HepG2 (cell line): Measurements from ENCODE around the gene SLC1A4. TPM values are rescaled to one million over a fixed set of nuclear protein-coding genes. Genes with fewer than 3 reads are reported as not detected.
A peak's percentile ranks its signal among the peaks of the same experiment; 100 is the strongest.

Experiments used
- ATAC-seq: fragments of 200-7000 bp; cut with Tn5 transposase; 3 replicates; pipeline ENCODE4 v1.9.1; 2020; ENCODE audit warnings: mild to moderate bottlenecking, moderate library complexity
- BruUV-seq: library from RNA; stranded (reverse); fragments of 400-500 nt; replicated peaks from 2 replicates; lab custom pipeline; 2021; lab: Mats Ljungman, UMichigan
- CTCF ChIA-PET: fragments of 300-600 bp; formaldehyde crosslinking; extraction: SDS; loops from one replicate; lab custom pipeline; 2021; ENCODE audit warnings: low total read pairs, inconsistent platforms, low intra/inter-chr PET ratio; lab: Yijun Ruan, JAX
- POLR2A ChIA-PET: fragments of 350-600 bp; sonication (Branson Sonifier 250); formaldehyde crosslinking; loops from one replicate; lab custom pipeline; 2020; ENCODE audit warnings: antibody characterized with exemption, inconsistent platforms; lab: Yijun Ruan, JAX
- DNase-seq: peaks from one replicate; pipeline ENCODE4 v3.0.0-alpha.2; 2015; ENCODE audit warnings: low spot score
- FAIRE-seq: peaks from 3 replicates; lab custom pipeline; 2011; peaks lifted over from hg19 to GRCh38; lab: Jason Lieb, UNC
- H2AFZ ChIP-seq: one replicate; pipeline ENCODE4 v1.6.1; 2011; ENCODE audit warnings: low read length, inconsistent platforms
- H3K27ac ChIP-seq: fragments of 300-600 bp; 3 replicates; pipeline ENCODE4 v1.8.0; 2011; ENCODE audit warnings: mixed run types, mild to moderate bottlenecking, mixed read lengths, low read length, inconsistent platforms; ENCODE audit not compliant: insufficient read depth; ENCODE audit errors: extremely low read length
- H3K27me3 ChIP-seq, 2 experiments: fragments of 200-600 bp in 1 of 2; 2 replicates in 1 of 2; 3 replicates in 1 of 2; pipeline versions ENCODE4 v1.6.0 to v1.8.0; 2011; ENCODE audit warnings: low read length in 2 of 2, mild to moderate bottlenecking in 2 of 2, moderate library complexity in 2 of 2, inconsistent platforms in 1 of 2; ENCODE audit not compliant: insufficient read depth in 2 of 2, control insufficient read depth in 1 of 2
- H3K36me3 ChIP-seq, 2 experiments: fragments of 200-600 bp in 1 of 2; replicated peaks in 1 of 2; 2 replicates in 1 of 2; 3 replicates in 1 of 2; pipeline versions ENCODE4 v1.5.1 to v1.8.0; 2011; ENCODE audit warnings: low read length in 2 of 2, inconsistent platforms in 1 of 2; ENCODE audit not compliant: insufficient read depth in 2 of 2, control insufficient read depth in 1 of 2
- H3K4me1 ChIP-seq: 2 replicates; pipeline ENCODE4 v1.5.1; 2012; ENCODE audit warnings: low read length, inconsistent platforms; ENCODE audit not compliant: insufficient read depth
- H3K4me2 ChIP-seq: 2 replicates; pipeline ENCODE4 v1.6.0; 2011; ENCODE audit warnings: low read depth, low read length, inconsistent platforms
- H3K4me3 ChIP-seq, 3 experiments: fragments of 200-600 bp in 1 of 3; sonication (generic), shearing (Covaris generic) in 1 of 3; replicated peaks in 1 of 3; 2 replicates each; pipeline ENCODE4 v1.5.1; 2011 to 2016; ENCODE audit warnings: low read length in 3 of 3, inconsistent platforms in 2 of 3, low read depth in 2 of 3, mild to moderate bottlenecking in 2 of 3, control low read depth in 1 of 3, mixed read lengths in 1 of 3; ENCODE audit not compliant: insufficient read depth in 1 of 3
- H3K79me2 ChIP-seq: one replicate; pipeline ENCODE4 v1.6.1; 2011; ENCODE audit warnings: low read length, inconsistent platforms; ENCODE audit not compliant: insufficient read depth
- H3K9ac ChIP-seq: 2 replicates; pipeline ENCODE4 v1.6.0; 2011; ENCODE audit warnings: mild to moderate bottlenecking, low read depth, low read length, inconsistent platforms; ENCODE audit not compliant: insufficient read depth
- H3K9me3 ChIP-seq: 2 replicates; pipeline ENCODE4 v1.5.1; 2012; ENCODE audit warnings: mild to moderate bottlenecking, low read length
- H4K20me1 ChIP-seq: 2 replicates; pipeline ENCODE4 v1.6.0; 2011; ENCODE audit warnings: inconsistent platforms, mild to moderate bottlenecking, low read length, moderate library complexity; ENCODE audit not compliant: insufficient read depth
- HDAC6 ChIP-seq: fragments of 200-600 bp; sonication (generic); IDR thresholded peaks from 2 replicates; pipeline ENCODE4 v1.7.0; 2017; ENCODE audit warnings: mild to moderate bottlenecking, antibody characterized with exemption, low read length, low read depth
- IKZF1 ChIP-seq: fragments of 450-650 bp; IDR thresholded peaks from 2 replicates; pipeline ENCODE4 v1.7.1; 2016
- MAFF ChIP-seq: IDR thresholded peaks from 2 replicates; pipeline ENCODE4 v1.6.1; 2011; ENCODE audit warnings: low read depth, low read length, improper control_type of control experiment
- MEIS2 ChIP-seq: sonication (generic); formaldehyde crosslinking; IDR thresholded peaks from 2 replicates; pipeline ENCODE4 v1.9.0; 2021; ENCODE audit warnings: mild to moderate bottlenecking, missing genetic modification reagents
- MIER2 ChIP-seq: IDR thresholded peaks from 2 replicates; pipeline ENCODE4 v1.6.1; 2016; ENCODE audit warnings: missing biosample characterization, missing genetic modification reagents
- NR0B2 ChIP-seq: sonication (generic); formaldehyde crosslinking; IDR thresholded peaks from 2 replicates; pipeline ENCODE4 v1.4.0; 2020; ENCODE audit warnings: mild to moderate bottlenecking, missing genetic modification reagents
- REL ChIP-seq: sonication (generic); formaldehyde crosslinking; conservative IDR thresholded peaks from 2 replicates; pipeline ENCODE4 v1.8.0; 2022; ENCODE audit warnings: mild to moderate bottlenecking, missing genetic modification reagents, moderate library complexity
- SPEN ChIP-seq: sonication (generic); formaldehyde crosslinking; IDR thresholded peaks from 2 replicates; pipeline ENCODE4 v1.5.1; 2020; ENCODE audit warnings: low read depth, mild to moderate bottlenecking, missing genetic modification reagents
- STAT6 ChIP-seq: sonication (generic); formaldehyde crosslinking; IDR thresholded peaks from 2 replicates; pipeline ENCODE4 v1.4.0; 2020; ENCODE audit warnings: missing genetic modification reagents, mild to moderate bottlenecking, borderline replicate concordance
- TIGD3 ChIP-seq: sonication (generic); formaldehyde crosslinking; IDR thresholded peaks from 2 replicates; pipeline ENCODE4 v1.5.1; 2020; ENCODE audit warnings: mild to moderate bottlenecking, missing genetic modification reagents, borderline replicate concordance
- ZNF224 ChIP-seq: sonication (generic); formaldehyde crosslinking; IDR thresholded peaks from 2 replicates; pipeline ENCODE4 v1.5.0; 2020; ENCODE audit warnings: mild to moderate bottlenecking, missing genetic modification reagents
- ZNF446 ChIP-seq: sonication (generic); formaldehyde crosslinking; IDR thresholded peaks from 2 replicates; pipeline ENCODE4 v1.5.0; 2020; ENCODE audit warnings: mild to moderate bottlenecking, missing genetic modification reagents
- ZNF558 ChIP-seq: sonication (generic); formaldehyde crosslinking; IDR thresholded peaks from 2 replicates; pipeline ENCODE4 v1.9.0; 2022; ENCODE audit warnings: mild to moderate bottlenecking, missing genetic modification reagents, borderline replicate concordance
- ZNF598 ChIP-seq: sonication (generic); formaldehyde crosslinking; IDR thresholded peaks from 2 replicates; pipeline ENCODE4 v1.5.1; 2020; ENCODE audit warnings: mild to moderate bottlenecking, missing genetic modification reagents, borderline replicate concordance
- ZNF672 ChIP-seq: sonication (generic); formaldehyde crosslinking; IDR thresholded peaks from 2 replicates; pipeline ENCODE4 v1.8.1; 2022; ENCODE audit warnings: missing genetic modification reagents
- ZNF792 ChIP-seq: IDR thresholded peaks from 2 replicates; pipeline ENCODE4 v1.6.1; 2016
- ZSCAN30 ChIP-seq: sonication (generic); formaldehyde crosslinking; IDR thresholded peaks from 2 replicates; pipeline ENCODE4 v1.5.0; 2020; ENCODE audit warnings: mild to moderate bottlenecking, missing genetic modification reagents
- WGBS: methylation state at CpG from one replicate; pipeline ENCODE4 v1.1.6; 2017; ENCODE audit warnings: low lambda C conversion rate; 5-methylcytosine and 5-hydroxymethylcytosine counted together
- in situ Hi-C: cut with HindIII; loops from 2 replicates; pipeline ENCODE4 v1.10.0; 2017; ENCODE audit warnings: low pct_unique_long_range_greater_than_20kb; ENCODE audit not compliant: extremely low pct_ligation_motif_present
- intact Hi-C: fragments of 100-400 bp; cut with micrococcal nuclease; formaldehyde crosslinking; loops from one replicate; pipeline ENCODE4 v1.10.0; 2022; ENCODE audit not compliant: unreplicated experiment
- polyA plus RNA-seq, 8 experiments: library from polyadenylated mRNA; depleted of rRNA in 3 of 8; stranded (reverse) in 7 of 8; unstranded in 1 of 8; fragments of >200 nt; fragmentation: Illumina TruSeq in 4 of 8; extraction: Trizol in 4 of 8; gene quantifications; 2 replicates each; pipeline versions ENCODE4 v1.2.1 to v1.2.3, GENCODE V29; 2011 to 2016; ENCODE audit warnings: low read depth in 4 of 8, missing spikeins in 1 of 8, mixed read lengths in 1 of 8; ENCODE audit not compliant: insufficient read depth in 1 of 8
- total RNA-seq, 5 experiments: library from RNA; depleted of rRNA; stranded (reverse); fragments of >200 nt; fragmentation: Illumina TruSeq; extraction: Trizol; gene quantifications; 2 replicates each; pipeline ENCODE4 v1.2.3, GENCODE V29; 2016; ENCODE audit warnings: low read depth in 1 of 5
- TF ChIP-seq, protein P1 (sequence below): sonication (generic); formaldehyde crosslinking; IDR thresholded peaks from 2 replicates; pipeline ENCODE4 v1.8.1; 2023; ENCODE audit warnings: mild to moderate bottlenecking, missing genetic modification reagents, borderline replicate concordance

The SLC1A4 gene
- total and polyA plus RNA-seq, 2 of the 13 experiments (the other 11 are each of a cell fraction or from before 2014, with no cell fraction given), result 21.0 to 39.6 TPM

DNA sequence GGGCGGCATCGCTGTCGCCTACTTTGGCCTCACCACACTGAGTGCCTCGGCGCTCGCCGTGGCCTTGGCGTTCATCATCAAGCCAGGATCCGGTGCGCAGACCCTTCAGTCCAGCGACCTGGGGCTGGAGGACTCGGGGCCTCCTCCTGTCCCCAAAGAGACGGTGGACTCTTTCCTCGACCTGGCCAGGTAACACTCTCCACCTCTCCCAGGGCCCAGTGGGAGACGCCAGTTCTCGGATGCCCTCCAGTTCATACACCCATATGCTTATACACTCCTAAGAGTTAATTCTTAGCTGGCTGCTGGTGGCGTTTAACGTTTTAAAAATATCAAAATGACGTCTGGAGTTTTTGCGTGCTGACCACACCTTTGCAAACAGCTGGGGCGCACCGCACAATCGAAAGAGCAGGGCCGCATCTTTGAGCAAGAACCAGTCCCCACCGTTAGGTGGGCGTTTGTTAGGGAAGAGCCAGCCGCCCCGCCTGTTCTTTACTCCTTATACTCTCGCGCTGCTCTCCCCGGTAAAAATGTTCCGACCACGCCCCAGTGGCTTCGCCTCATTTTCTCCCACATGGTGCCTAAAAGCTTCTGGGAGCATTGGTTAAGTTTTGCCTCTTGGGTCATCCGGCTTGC lies 899 bp downstream of the SLC1A4 start:
- Histone ChIP-seq H3K9me3 (no peaks in the 10 kb centered on the region), H3K27me3 (no peaks in the 10 kb centered on the region; a peak in 1 of 5 replicates), H3K79me2 (peaks cover 52% of the 10 kb centered on the region), H2AFZ (no peak overlapping the region), H3K4me1 (peaks cover 69% of the 10 kb centered on the region), H3K27ac (peak overlapping the region; percentile 8), H3K36me3 (peaks cover 4 to 14% of the 10 kb centered on the region in 2 experiments; a peak in 3 of 5 replicates), H4K20me1 (0 out of 2 replicates have a peak, but pooled peaks cover 1% of the 10 kb centered on the region), H3K9ac (peak overlapping the region; percentile 77), H3K4me2 (peak overlapping the region; percentile 99), H3K4me3 (peak overlapping the region; percentile 77 to 92 (median 83))
- DNase-seq, result peak; percentile 43
- WGBS, result 4% methylated on average over 22 of the region's 35 CpGs
- in situ Hi-C loops (loop anchor here (5.0 kb wide), 2 partner anchors 48 to 73 kb away; no protein-coding TSS in a partner anchor), intact Hi-C loops (loop anchor here (5.0 to 10.0 kb wide), 4 partner anchors 37 to 585 kb away; no protein-coding TSS in a partner anchor)
- ChIA-PET CTCF (interaction anchor here (2.0 kb wide), 1 partner anchor 72 kb away, joined by 10 read pairs; no protein-coding TSS in a partner anchor), POLR2A (interaction anchor here (0.9 to 4.3 kb wide), 6 partner anchors 12 to 68 kb away, joined by 3 to 37 read pairs (median 4); partner anchors contain the start of gene CEP68)
- no TSS peak for BruUV-seq
- ATAC-seq, result peak; percentile 3; the same call in 2 of the 3 replicates
- FAIRE-seq, result no peak
- no peak for TF ChIP-seq MAFF
- no peak for TF ChIP-seq ZSCAN30
- TF ChIP-seq ZNF792 (CRISPR knock-in tag), result no peak
- TF ChIP-seq, protein P1, sequence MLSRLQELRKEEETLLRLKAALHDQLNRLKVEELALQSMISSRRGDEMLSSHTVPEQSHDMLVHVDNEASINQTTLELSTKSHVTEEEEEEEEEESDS, result no peak
- no peak for TF ChIP-seq TIGD3 (CRISPR knock-in tag)
- TF ChIP-seq ZNF672, result no peak
- no peak for TF ChIP-seq ZNF224
- TF ChIP-seq MEIS2, result no peak
- no peak; the same call in 1 of the 2 replicates for TF ChIP-seq SPEN (CRISPR knock-in tag)
- TF ChIP-seq REL (CRISPR knock-in tag), result no peak
- TF ChIP-seq IKZF1, result no peak
- peak; percentile 78; the same call in 1 of the 2 replicates for TF ChIP-seq ZNF558
- 0 out of 2 replicates have a peak, but pooled peaks have one; percentile 19 for TF ChIP-seq NR0B2 (CRISPR knock-in tag)
- no peak for TF ChIP-seq MIER2 (CRISPR knock-in tag)
- TF ChIP-seq ZNF598, result peak; percentile 63; the same call in 1 of the 2 replicates
- TF ChIP-seq ZNF446 (CRISPR knock-in tag), result no peak
- TF ChIP-seq HDAC6, result no peak
- TF ChIP-seq STAT6 (CRISPR knock-in tag), result 0 out of 2 replicates have a peak, but pooled peaks have one; percentile 31
